Right atrium auricular region (tissue), 2 donors: ENCODE data around the gene BRSK2. TPM values are rescaled to one million over a fixed set of nuclear protein-coding genes. Genes with fewer than 3 reads are reported as not detected.

Experiments
- DNase-seq: peaks from one replicate; pipeline ENCODE4 v3.0.0-alpha.2; 2019; ENCODE audit warnings: low spot score
- H3K27ac ChIP-seq, 2 donors: fragments of 200-600 bp; sonication (generic); 1 replicate in 1 of 2; 2 replicates in 1 of 2; pipeline ENCODE4 v1.5.1; 2016 to 2019
- H3K27me3 ChIP-seq, 2 donors: fragments of 200-600 bp; sonication (generic); one replicate each; pipeline versions ENCODE4 v1.5.1 to v1.6.0; 2017 to 2019
- H3K36me3 ChIP-seq: fragments of 200-600 bp; sonication (generic); one replicate; pipeline ENCODE4 v1.5.1; 2016
- H3K4me1 ChIP-seq, 2 donors: fragments of 200-600 bp; sonication (generic); one replicate each; pipeline versions ENCODE4 v1.5.1 to v1.6.0; 2017 to 2019
- H3K4me3 ChIP-seq, 2 donors: fragments of 200-600 bp; sonication (generic); 1 replicate in 1 of 2; 2 replicates in 1 of 2; pipeline ENCODE4 v1.5.1; 2017 to 2019; ENCODE audit warnings: mild to moderate bottlenecking in 1 of 2, moderate library complexity in 1 of 2
- H3K9me3 ChIP-seq, 2 donors: fragments of 200-600 bp; sonication (generic); one replicate each; pipeline ENCODE4 v1.5.1; 2019
- CTCF ChIP-seq, 2 donors: fragments of 200-600 bp; sonication (generic); IDR thresholded peaks; one replicate each; pipeline ENCODE4 v1.5.1; 2019; ENCODE audit warnings: antibody characterized with exemption in 2 of 2
- total RNA-seq, 2 donors: library from RNA; depleted of rRNA; stranded (reverse); fragments of >200 nt; gene quantifications; one replicate each; pipeline ENCODE4 v1.1.0, GENCODE V29; 2016

BRSK2 gene
- total RNA-seq, 2 donors from 2014 or later, result 0.19 to 0.51 TPM

DNA sequence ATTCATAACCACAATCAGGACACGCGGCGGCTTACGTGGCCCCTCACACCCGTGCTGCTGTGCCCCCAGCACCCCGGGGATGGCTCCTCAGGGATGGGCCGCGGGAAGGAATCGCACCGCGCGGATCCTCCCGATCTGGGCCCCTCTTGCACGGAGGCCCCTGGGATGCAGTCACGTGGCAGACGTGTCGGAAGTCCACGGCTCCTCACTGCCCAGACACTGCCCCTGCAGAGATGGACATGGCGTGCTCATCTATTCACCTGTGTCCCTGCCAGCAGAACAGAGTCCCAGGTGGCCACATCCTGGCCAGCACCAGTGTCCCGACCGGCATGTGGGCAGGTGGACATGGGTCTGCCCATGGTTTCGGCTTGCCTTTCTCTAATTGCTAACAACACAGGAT, 84.1 kb downstream of the BRSK2 start:
- H3K4me1 ChIP-seq, result peaks cover 0 to under 1% of the 10 kb centered on the region in 2 donors
- no peaks in the 10 kb centered on the region for H3K27me3 ChIP-seq
- H3K36me3 ChIP-seq, result peaks cover 82% of the 10 kb centered on the region
- DNase-seq, result no peak
- no peak overlapping the region for H3K4me3 ChIP-seq
- no peak for TF ChIP-seq CTCF (IDR thresholded peaks at IDR 0.05)
- no peaks in the 10 kb centered on the region for H3K9me3 ChIP-seq
- no peak overlapping the region for H3K27ac ChIP-seq

GRCh38 chr11:1475841-1476240, 86.1 kb downstream of the BRSK2 start:
- Histone ChIP-seq H3K36me3 (peaks cover 82% of the 10 kb centered on the region), H3K27ac (no peak overlapping the region), H3K9me3 (no peaks in the 10 kb centered on the region), H3K4me1 (peaks cover 0 to 16% of the 10 kb centered on the region in 2 donors), H3K27me3 (no peaks in the 10 kb centered on the region), H3K4me3 (no peak overlapping the region)
- DNase-seq, result no peak
- no peak for TF ChIP-seq CTCF (IDR thresholded peaks at IDR 0.05)

DNA sequence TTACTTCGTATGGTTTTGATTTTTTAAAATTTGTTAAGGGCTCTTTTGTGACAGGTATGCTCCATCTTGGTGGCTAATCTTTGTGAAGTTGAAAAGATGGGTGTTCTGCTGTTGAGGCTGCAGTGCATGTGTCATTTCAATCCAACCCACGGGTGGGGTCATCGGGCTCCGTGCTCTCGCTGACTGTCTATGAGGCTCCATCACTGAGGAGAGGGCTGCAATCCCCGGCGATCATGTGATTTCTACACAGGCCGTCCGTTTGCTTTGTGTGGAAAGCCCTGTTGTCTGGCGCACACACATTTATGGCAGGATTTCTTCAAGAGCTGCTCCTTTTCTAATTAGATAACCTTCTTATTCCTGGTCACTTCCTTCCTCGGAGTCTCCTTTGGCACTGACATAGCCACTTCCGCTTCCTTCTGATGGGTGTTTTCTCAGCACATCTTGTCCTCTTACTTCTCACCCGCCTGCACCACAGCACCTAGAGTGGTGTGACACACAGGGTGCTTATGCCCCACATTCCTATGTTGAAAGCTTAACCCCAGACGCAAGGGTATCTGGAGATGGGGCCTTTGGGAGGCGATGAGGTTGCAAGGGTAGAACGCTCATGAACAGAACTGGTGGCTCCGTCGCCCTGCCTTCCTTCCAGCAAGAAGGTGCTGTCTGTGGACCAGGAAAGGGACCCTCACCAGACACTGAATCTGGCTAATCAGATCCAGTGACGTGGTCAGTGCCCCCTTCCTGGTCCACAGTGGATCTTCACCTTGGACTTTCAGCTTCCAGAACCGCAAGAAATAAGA, 87.4 kb downstream of the BRSK2 start:
- no peaks in the 10 kb centered on the region for H3K27me3 ChIP-seq
- H3K27ac ChIP-seq, result no peak overlapping the region
- H3K36me3 ChIP-seq, result peaks cover 70% of the 10 kb centered on the region
- no peak overlapping the region for H3K4me3 ChIP-seq
- DNase-seq, result no peak
- H3K4me1 ChIP-seq, result peaks cover 0 to 29% of the 10 kb centered on the region in 2 donors
- no peak for TF ChIP-seq CTCF (IDR thresholded peaks at IDR 0.05)
- H3K9me3 ChIP-seq, result no peaks in the 10 kb centered on the region

DNA sequence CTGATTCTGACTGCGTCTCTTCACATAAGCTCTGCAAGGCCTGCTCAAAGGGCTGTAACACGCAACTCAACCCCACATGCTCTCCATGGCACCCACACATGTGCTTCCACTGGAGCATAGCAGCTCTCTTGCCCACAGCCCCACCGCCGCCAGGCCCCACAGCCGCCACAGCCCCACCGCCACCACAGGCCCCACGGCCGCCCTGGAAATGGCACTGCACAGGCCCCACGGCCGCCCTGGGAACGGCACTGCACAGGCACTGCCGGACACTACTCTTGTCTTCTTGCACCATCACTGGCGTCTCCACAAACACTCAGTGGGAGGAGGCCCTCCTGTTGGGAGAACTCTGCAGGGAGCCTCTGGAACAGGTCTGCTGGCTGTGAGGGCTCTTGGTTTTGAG, 88.3 kb downstream of the BRSK2 start:
- H3K4me1 ChIP-seq, result peaks cover 0 to 38% of the 10 kb centered on the region in 2 donors
- no peak for DNase-seq
- H3K9me3 ChIP-seq, result no peaks in the 10 kb centered on the region
- H3K27ac ChIP-seq, result no peak overlapping the region
- peaks cover 61% of the 10 kb centered on the region for H3K36me3 ChIP-seq
- no peak for TF ChIP-seq CTCF (IDR thresholded peaks at IDR 0.05)
- no peak overlapping the region for H3K4me3 ChIP-seq
- no peaks in the 10 kb centered on the region for H3K27me3 ChIP-seq

DNA sequence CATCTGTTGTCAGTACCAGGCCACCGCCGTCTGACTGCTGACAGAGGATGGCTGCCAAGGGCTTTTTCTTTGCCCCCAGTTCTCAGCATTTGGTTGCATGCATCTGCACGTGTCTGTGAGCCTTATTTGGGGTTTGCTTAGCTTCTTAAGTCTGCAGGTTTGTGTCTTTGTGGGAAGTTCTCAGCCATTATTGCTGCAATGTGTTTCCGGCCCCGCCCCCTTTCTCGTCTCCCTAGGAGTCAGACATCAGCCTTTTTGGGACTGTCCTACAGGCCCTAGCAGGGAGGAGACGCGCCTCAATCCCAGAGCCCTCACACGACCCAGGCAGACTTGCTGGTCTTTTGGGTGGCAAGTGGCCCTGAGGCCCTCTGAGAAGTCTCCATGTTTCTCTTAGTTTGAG, 88.8 kb downstream of the BRSK2 start:
- Histone ChIP-seq H3K4me3 (no peak overlapping the region), H3K4me1 (peaks cover 0 to 43% of the 10 kb centered on the region in 2 donors), H3K36me3 (peaks cover 56% of the 10 kb centered on the region), H3K27me3 (no peaks in the 10 kb centered on the region), H3K27ac (no peak overlapping the region), H3K9me3 (no peaks in the 10 kb centered on the region)
- DNase-seq, result no peak
- no peak for TF ChIP-seq CTCF (IDR thresholded peaks at IDR 0.05)
